IPS-15b (cell line): Measurements from ENCODE around the gene FGFR3.

ENCODE experiments used
- H3K27me3 ChIP-seq: one replicate; pipeline ENCODE4 v1.6.1; 2013; ENCODE audit warnings: low read length; ENCODE audit not compliant: control insufficient read depth, insufficient read depth
- H3K36me3 ChIP-seq: one replicate; pipeline ENCODE4 v1.6.1; 2013; ENCODE audit warnings: low read length; ENCODE audit not compliant: control insufficient read depth, insufficient read depth
- H3K4me1 ChIP-seq: one replicate; pipeline ENCODE4 v1.6.1; 2013; ENCODE audit warnings: mild to moderate bottlenecking, low read length; ENCODE audit not compliant: control insufficient read depth, insufficient read depth
- H3K4me3 ChIP-seq: one replicate; pipeline ENCODE4 v1.5.1; 2013; ENCODE audit warnings: low read depth, low read length
- H3K9ac ChIP-seq: one replicate; pipeline ENCODE4 v1.6.1; 2013; ENCODE audit warnings: low read depth, mild to moderate bottlenecking, low read length
- H3K9me3 ChIP-seq: one replicate; pipeline ENCODE4 v1.6.1; 2013; ENCODE audit warnings: mild to moderate bottlenecking, low read length; ENCODE audit not compliant: control insufficient read depth, insufficient read depth

The FGFR3 gene

DNA sequence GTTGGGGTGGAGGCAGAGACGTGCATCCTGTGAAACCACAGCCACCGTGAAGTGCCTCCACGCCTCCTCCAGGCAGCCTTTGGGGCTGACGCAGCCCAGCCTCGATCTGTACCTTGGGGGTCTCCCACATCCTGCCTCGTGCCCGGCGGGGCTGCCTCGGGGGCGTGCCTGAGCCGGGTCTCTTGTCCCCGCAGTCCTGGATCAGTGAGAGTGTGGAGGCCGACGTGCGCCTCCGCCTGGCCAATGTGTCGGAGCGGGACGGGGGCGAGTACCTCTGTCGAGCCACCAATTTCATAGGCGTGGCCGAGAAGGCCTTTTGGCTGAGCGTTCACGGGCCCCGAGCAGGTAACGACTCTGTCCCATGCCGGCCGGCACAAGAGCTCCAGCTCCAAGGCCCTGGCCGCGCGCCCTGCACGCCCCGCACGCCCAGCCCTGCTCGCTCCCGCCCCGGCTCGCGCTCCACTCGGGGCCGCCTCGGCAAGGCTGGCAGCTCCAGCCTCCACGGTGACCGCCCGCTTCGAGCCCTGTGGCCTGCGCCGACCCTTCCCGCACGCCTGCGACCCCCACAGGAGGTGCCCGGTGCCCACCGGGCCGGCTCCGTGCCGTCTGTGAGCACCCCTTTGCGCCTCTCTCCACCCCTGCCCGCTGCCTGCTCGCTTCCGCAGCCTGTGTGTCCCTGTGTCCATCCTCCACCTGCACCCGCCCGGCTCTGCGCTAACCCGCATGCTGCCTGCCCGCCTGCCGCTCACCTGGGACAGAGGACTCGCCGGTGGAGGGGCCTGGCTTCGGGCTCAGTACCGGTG is 9.8 kb downstream of the FGFR3 start:
- H3K36me3 ChIP-seq: peaks cover 71% of the 10 kb centered on the region
- H3K9me3 ChIP-seq: no peaks in the 10 kb centered on the region
- no peaks in the 10 kb centered on the region for H3K4me1 ChIP-seq
- H3K4me3 ChIP-seq: no peak overlapping the region
- no peak overlapping the region for H3K9ac ChIP-seq
- no peaks in the 10 kb centered on the region for H3K27me3 ChIP-seq

- Histone ChIP-seq H3K9ac (no peak overlapping the region), H3K4me1 (no peaks in the 10 kb centered on the region), H3K9me3 (no peaks in the 10 kb centered on the region), H3K4me3 (no peak overlapping the region), H3K36me3 (peaks cover 70% of the 10 kb centered on the region), H3K27me3 (no peaks in the 10 kb centered on the region)
Observed at GRCh38 chr4:1803523-1804423, 10.7 kb downstream of the FGFR3 start.

- Histone ChIP-seq H3K4me1 (no peaks in the 10 kb centered on the region), H3K36me3 (peaks cover 59% of the 10 kb centered on the region), H3K9ac (no peak overlapping the region), H3K9me3 (no peaks in the 10 kb centered on the region), H3K4me3 (no peak overlapping the region), H3K27me3 (no peaks in the 10 kb centered on the region)
Observed at GRCh38 chr4:1804638-1805492, 11.8 kb downstream of the FGFR3 start.

GRCh38 chr4:1805493-1806222 is 12.6 kb downstream of the FGFR3 start:
- H3K9me3 ChIP-seq: no peaks in the 10 kb centered on the region
- H3K9ac ChIP-seq: no peak overlapping the region
- no peak overlapping the region for H3K4me3 ChIP-seq
- no peaks in the 10 kb centered on the region for H3K4me1 ChIP-seq
- H3K36me3 ChIP-seq: peaks cover 58% of the 10 kb centered on the region
- H3K27me3 ChIP-seq: no peaks in the 10 kb centered on the region

DNA sequence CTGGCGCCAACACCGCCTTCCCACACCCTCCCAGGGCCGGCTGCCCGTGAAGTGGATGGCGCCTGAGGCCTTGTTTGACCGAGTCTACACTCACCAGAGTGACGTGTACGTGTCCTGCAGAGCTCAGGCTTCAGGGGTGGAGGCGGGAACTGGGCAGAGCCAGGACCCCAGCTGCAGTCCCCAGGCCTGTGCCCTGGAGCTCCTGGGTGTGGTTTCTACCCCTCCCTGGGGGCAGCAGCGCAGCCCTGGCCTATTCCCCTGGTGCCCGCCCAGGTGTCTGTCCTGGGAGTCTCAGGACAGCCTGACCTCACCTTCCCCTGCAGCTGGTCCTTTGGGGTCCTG is 13.1 kb downstream of the FGFR3 start:
- no peak overlapping the region for H3K9ac ChIP-seq
- H3K4me3 ChIP-seq: no peak overlapping the region
- peaks cover 55% of the 10 kb centered on the region for H3K36me3 ChIP-seq
- H3K9me3 ChIP-seq: no peaks in the 10 kb centered on the region
- H3K4me1 ChIP-seq: no peaks in the 10 kb centered on the region
- H3K27me3 ChIP-seq: no peaks in the 10 kb centered on the region

DNA sequence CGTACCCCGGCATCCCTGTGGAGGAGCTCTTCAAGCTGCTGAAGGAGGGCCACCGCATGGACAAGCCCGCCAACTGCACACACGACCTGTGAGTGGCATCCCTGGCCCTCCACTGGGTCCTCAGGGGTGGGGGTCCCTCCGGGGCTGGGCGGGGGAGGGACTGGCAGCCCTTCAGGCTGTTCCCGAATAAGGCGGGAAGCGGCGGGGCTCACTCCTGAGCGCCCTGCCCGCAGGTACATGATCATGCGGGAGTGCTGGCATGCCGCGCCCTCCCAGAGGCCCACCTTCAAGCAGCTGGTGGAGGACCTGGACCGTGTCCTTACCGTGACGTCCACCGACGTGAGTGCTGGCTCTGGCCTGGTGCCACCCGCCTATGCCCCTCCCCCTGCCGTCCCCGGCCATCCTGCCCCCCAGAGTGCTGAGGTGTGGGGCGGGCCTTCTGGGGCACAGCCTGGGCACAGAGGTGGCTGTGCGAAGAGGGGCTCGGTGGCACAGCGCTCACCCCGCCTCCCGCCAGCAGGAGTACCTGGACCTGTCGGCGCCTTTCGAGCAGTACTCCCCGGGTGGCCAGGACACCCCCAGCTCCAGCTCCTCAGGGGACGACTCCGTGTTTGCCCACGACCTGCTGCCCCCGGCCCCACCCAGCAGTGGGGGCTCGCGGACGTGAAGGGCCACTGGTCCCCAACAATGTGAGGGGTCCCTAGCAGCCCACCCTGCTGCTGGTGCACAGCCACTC is 13.7 kb downstream of the FGFR3 start:
- no peak overlapping the region for H3K4me3 ChIP-seq
- no peaks in the 10 kb centered on the region for H3K9me3 ChIP-seq
- no peak overlapping the region for H3K9ac ChIP-seq
- peaks cover 52% of the 10 kb centered on the region for H3K36me3 ChIP-seq
- no peaks in the 10 kb centered on the region for H3K4me1 ChIP-seq
- no peaks in the 10 kb centered on the region for H3K27me3 ChIP-seq

GRCh38 chr4:1807332-1807777 is 14.3 kb downstream of the FGFR3 start:
- no peaks in the 10 kb centered on the region for H3K9me3 ChIP-seq
- no peak overlapping the region for H3K9ac ChIP-seq
- H3K4me1 ChIP-seq: no peaks in the 10 kb centered on the region
- no peaks in the 10 kb centered on the region for H3K27me3 ChIP-seq
- H3K4me3 ChIP-seq: no peak overlapping the region
- peaks cover 46% of the 10 kb centered on the region for H3K36me3 ChIP-seq

GRCh38 chr4:1808396-1808795 is 15.3 kb downstream of the FGFR3 start:
- no peaks in the 10 kb centered on the region for H3K27me3 ChIP-seq
- peaks cover 38% of the 10 kb centered on the region for H3K36me3 ChIP-seq
- no peaks in the 10 kb centered on the region for H3K9me3 ChIP-seq
- H3K9ac ChIP-seq: no peak overlapping the region
- no peaks in the 10 kb centered on the region for H3K4me1 ChIP-seq
- no peak overlapping the region for H3K4me3 ChIP-seq

DNA sequence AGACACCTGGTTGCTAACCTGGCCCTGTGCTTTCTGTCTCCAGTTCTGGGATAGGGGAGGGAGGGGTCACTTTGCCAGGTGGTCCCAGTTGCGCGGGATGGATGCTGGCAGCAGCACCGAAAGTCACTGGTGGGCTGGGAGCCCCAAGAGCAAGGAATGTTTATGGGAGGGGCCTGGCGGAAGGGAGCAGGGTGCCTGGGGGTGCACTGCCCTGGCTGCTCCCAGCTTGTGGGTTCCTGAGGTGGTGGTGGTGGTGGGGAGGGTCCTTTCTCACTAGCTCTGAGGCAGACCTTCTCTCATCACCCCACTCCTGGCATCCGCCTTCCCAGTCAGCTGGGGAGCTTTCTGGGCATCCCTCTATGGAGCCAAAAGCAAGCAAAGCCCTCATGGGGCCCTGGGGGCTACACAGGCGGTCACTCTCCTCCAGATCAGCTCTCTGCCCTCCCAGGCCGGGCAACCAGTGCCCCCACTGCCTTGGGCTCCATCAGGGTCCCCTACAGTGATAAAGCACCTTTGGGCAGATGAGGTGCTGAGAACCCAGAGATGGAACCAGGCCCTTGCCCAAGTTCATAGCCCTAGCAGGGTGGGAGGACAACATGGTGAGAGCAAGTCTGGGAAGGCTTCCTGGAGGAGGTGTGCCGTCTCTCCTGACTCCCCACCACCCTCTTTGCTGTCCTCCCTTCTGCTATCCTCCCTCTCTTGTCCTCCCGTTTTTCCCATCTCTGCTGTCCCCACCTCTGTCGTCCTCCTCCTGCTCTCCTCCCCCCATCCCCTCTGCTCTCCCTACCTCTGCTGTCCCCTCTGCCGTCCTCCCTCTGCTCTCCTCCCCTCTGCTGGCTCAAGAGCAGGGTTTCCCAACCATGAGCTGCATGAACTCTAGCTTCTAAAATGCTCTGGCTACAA is 16.0 kb downstream of the FGFR3 start:
- Histone ChIP-seq H3K27me3 (no peaks in the 10 kb centered on the region), H3K9me3 (no peaks in the 10 kb centered on the region), H3K9ac (peak overlapping the region; percentile 16), H3K36me3 (peaks cover 36% of the 10 kb centered on the region), H3K4me3 (no peak overlapping the region), H3K4me1 (no peaks in the 10 kb centered on the region)
